ENCODE data around the gene FASTKD3.

DNA sequence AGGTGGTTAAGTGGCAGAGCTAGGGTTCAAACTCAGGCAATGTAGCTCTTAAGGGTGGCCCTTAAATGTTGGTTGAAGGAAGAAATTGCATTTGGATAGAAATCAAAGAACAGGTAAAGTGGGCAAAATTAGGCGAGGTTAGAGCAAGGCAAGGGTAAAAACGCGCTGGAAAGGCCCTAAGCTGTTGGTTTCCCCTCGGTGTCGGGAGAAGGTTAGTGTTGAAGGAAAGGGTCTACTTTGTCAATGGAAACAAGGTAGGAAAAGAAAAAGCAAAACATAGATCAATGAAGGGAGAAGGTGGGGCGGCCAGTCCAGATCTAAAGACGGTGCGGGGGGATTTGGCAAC is 431 bp downstream of the FASTKD3 start:
- TF ChIP-seq, protein P1, sequence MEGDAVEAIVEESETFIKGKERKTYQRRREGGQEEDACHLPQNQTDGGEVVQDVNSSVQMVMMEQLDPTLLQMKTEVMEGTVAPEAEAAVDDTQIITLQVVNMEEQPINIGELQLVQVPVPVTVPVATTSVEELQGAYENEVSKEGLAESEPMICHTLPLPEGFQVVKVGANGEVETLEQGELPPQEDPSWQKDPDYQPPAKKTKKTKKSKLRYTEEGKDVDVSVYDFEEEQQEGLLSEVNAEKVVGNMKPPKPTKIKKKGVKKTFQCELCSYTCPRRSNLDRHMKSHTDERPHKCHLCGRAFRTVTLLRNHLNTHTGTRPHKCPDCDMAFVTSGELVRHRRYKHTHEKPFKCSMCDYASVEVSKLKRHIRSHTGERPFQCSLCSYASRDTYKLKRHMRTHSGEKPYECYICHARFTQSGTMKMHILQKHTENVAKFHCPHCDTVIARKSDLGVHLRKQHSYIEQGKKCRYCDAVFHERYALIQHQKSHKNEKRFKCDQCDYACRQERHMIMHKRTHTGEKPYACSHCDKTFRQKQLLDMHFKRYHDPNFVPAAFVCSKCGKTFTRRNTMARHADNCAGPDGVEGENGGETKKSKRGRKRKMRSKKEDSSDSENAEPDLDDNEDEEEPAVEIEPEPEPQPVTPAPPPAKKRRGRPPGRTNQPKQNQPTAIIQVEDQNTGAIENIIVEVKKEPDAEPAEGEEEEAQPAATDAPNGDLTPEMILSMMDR (conservative IDR thresholded peaks at IDR 0.05 in 1 of 2, IDR thresholded peaks at IDR 0.05 in 1 of 2; ENCODE audit: low read depth in 1 of 2, low read length in 2 of 2) = no peak
- TF ChIP-seq EZH2 (IDR thresholded peaks at IDR 0.05; ENCODE audit: low read length, missing control alignments) = no peak

Data from fibroblast of lung (primary cell).